NCI-H345 treated with DMSO at 0.1 percent for 48 hours (cell line): Measurements from ENCODE around the gene ATG4B.

ENCODE experiments used
- DNase-seq: peaks from one replicate; lab custom pipeline; 2025; ENCODE audit not compliant: unreplicated experiment; lab: John Stamatoyannopoulos, UW

Gene ATG4B

GRCh38 chr2:241612156-241613016 is 25.1 kb upstream of the ATG4B start:
- no peak for DNase-seq

DNA sequence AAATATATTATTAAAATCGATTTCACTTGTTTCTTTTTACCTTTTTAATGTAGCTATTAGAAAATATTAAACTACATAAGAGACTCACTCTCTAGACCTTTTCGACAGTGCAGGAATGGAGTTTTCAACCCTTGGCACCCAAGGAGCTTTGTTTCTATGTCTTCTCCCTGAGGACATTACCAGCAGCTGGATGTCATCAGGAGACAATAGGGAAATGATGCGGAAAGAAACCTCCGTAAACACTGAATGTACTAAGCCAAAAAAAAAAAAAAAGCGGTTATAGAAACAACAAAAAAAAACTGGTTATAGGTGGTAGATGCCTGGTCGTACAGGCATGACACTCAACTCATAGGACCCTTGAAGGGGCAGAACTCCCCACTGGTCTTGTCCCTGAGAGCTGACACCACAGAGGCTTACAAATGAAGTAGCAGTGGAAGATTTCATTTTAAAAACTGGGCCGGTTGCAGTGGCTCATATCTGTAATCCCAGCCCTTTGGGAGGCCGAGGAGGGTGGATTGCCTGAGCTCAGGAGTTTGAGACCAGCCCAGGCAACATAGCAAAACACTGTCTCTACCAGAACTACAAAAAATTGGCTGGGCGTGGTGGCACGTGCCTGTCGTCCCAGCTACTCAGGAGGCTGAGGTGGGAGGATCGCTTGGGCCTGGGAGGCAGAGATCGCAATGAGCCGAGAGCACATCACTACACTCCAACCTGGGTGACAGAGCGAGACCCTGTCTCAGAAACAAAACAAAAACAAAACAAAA is 24.3 kb upstream of the ATG4B start:
- DNase-seq, result no peak

DNA sequence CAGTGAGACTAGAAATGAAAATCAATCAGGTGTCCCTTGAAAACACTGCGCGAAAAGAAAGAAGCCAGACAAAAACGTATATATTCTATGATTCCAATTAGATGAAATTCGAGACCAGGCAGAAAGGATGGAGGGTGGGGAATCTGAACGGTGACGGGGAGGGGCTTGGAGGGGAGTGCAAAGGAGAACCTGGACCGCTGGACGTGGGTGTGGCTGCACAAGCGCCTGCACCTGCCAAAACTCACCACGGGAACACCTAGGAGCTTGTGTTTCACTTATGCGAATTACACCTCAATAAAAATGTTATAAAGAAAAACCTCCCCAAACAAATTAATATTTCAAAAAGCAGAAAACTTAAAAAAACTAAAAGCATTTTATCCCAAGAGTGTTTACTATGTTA is 22.5 kb upstream of the ATG4B start:
- DNase-seq, result no peak

DNA sequence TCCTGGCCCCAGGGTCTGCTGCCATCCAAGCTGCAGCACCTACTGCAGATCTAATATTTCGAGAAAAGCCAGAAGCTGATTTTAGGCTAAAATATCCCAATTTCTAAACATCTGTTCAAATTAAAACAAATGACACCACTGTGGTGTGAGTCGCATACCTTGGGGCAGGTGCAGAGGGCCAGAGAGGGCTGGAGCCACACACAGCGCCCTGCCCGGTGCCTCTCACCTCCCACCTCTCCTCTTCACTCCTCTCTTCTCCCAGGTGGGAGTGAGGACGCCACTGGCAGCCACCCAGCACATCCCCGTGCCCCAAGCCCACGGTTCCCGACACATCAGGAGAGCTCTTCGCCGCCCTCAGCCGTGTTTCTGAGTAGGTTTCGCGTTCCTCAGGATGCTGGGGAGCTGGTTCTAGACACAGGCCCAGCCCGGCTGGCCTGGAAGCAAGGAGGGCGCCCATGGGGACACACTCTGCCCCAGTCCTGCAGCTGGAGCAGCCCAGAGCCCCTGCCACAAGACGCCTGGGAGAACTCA is 21.9 kb upstream of the ATG4B start:
- no peak for DNase-seq

- DNase-seq, result no peak
These were observed 21.0 kb upstream of the ATG4B start for GRCh38 chr2:241616168-241617125.

- no peak for DNase-seq
These were observed 19.9 kb upstream of the ATG4B start for GRCh38 chr2:241617431-241618154.

GRCh38 chr2:241618296-241618805 is 19.1 kb upstream of the ATG4B start:
- no peak for DNase-seq

DNA sequence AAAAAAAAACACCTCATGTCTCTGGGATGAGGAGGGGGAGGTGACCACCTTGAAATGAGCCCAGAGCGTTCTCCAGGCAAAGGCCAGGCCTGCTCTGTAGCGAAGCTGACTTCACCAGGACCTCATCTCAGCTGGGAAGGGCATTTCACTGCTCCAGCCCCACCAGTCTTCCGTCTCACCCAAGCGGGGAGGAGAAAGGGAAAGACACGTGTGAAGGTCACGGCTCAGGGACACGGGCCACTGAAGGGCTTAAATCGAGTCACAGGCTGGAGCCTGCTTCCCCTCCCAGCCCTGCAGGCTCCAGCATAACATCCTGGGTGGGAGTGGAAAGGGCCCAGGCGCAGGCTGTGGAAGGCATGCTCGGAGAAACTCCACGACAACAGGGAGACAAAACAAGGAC is 18.7 kb upstream of the ATG4B start:
- DNase-seq, result no peak

- no peak for DNase-seq
These were observed 17.7 kb upstream of the ATG4B start for GRCh38 chr2:241619597-241620418.

DNA sequence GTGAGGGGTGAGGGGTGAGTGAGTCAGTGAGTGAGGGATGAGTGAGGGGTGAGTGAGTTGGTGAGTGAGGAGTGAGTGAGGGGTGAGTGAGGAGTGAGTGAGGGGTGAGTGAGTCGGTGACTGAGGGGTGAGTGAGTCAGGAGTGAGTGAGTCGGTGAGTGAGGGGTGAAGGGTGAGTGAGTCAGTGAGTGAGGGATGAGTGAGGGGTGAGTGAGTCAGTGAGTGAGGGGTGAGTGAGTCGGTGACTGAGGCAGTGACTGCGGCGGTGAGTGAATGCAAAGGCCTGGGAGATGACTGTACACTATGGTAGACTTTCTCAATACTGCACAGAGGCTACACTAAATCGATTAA is 17.1 kb upstream of the ATG4B start:
- DNase-seq, result no peak

DNA sequence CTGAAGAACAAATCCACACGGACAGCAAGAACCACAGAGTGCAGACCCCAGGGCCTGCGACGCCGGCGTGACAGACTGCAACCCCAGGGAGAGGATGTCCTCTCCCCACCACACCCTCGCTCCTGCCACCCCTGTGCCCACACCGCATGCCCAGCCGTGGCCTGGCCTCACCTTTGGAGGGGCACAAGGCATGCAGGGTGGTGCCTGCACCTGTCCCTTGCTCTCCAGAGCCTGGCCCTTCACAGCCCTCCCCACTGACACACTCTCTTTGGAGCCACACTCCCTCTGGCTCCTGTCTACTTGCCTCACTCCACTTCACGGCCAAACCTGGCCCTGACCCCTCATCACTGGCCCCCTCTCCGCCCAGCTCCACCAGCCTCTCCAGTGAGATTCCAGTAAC is 9.8 kb upstream of the ATG4B start:
- DNase-seq, result no peak

- no peak for DNase-seq
These were observed 7.6 kb upstream of the ATG4B start for GRCh38 chr2:241629762-241630435.

DNA sequence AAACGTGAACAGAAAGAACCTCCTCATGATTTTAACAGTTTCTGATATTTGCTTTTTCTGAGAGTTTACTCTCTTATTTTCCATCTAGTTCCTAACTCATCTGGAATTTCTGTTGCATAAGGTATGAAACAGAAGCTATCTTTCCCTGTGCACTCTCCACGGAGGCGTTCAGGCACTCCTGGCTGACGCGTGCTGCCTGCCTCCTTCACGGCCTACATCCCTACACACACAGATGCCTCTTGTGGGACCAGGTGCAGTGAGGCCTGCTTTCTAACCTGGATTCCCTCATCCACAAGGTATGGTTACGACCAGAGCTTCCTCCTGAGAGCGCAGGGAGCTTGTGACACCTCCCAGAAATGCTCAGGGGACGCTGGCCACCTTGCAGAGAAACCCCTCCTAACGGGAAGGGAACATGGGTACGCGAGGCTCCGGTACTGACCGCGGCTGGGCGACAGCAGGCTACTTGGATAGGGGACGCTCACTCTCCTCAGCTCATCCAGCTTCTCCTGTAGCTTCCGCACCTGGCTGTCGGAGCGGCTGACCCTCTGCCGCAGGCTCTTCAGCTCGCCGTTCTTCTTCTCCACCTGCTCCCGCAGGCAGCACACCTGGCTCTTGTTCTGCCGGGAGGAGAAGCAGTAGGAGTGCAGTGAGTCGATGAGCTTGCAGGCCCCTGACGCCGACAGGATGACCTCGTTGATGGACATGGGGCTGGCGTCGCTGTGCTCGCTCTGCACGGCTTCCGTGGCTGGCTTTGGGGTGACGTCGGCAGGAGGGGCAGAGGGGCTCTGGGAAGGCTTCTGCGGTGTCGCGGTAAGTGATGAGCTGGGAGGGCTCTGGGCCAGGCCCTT is 4.8 kb upstream of the ATG4B start:
- no peak for DNase-seq

- DNase-seq, result no peak
These were observed 3.9 kb upstream of the ATG4B start for GRCh38 chr2:241633561-241633960.

- no peak for DNase-seq
These were observed 1.7 kb upstream of the ATG4B start for GRCh38 chr2:241635756-241636155.

- no peak for DNase-seq
These were observed 1.1 kb upstream of the ATG4B start for GRCh38 chr2:241636182-241637017.
